ENCODE results near the gene NUDT22.
A peak's percentile ranks its signal among the peaks of the same experiment; 100 is the strongest.

The NUDT22 gene

DNA sequence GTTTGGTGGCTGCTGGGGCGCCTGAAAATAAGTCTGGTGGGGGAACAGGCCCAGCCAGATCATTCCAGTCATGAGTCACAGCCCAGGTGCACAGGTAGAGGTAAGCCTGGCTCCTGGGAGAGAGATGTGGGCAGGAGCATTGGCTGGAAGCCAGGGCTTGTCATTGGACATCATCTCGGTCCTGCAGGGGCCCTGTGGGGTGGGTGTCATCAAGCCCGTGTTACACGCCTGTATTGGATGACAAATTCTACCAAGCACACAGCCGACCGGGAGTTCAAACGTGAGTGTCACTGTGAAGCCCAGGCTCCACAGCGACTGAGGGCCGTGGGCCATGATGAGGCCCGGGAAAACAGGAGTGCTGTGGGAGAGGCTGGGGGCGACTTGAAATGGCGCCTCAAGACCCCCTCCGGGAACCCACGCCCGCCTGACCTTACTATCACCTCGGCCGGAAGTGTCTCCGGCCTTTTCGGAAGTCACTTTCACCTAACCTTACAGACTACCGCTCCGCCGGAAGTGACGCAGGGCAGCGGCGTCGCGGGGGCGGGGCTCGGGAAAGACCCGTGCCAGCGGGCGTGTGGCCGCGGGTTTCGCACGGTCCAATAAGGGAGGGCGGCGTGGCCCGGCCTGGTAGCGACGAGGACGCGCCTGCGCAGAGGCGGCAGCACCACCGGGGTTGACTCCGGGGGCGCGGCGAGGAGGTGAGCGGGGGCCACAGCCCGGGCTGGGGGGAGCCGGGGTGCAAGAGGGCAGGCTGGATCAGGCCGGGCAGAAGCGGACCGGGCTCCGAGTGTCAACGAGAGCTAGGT, 14.6 kb downstream of the NUDT22 start, which contains the start of gene FKBP2:
Gene FKBP2, plus strand, starts transcription at position 661 of the 806 bp plus-strand sequence. CDS start 1,293 bp downstream, outside the sequence.
- TF ChIP-seq, protein P1, sequence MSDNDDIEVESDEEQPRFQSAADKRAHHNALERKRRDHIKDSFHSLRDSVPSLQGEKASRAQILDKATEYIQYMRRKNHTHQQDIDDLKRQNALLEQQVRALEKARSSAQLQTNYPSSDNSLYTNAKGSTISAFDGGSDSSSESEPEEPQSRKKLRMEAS (IDR thresholded peaks at IDR 0.05), result peak; percentile 56
- TF ChIP-seq, protein P2, sequence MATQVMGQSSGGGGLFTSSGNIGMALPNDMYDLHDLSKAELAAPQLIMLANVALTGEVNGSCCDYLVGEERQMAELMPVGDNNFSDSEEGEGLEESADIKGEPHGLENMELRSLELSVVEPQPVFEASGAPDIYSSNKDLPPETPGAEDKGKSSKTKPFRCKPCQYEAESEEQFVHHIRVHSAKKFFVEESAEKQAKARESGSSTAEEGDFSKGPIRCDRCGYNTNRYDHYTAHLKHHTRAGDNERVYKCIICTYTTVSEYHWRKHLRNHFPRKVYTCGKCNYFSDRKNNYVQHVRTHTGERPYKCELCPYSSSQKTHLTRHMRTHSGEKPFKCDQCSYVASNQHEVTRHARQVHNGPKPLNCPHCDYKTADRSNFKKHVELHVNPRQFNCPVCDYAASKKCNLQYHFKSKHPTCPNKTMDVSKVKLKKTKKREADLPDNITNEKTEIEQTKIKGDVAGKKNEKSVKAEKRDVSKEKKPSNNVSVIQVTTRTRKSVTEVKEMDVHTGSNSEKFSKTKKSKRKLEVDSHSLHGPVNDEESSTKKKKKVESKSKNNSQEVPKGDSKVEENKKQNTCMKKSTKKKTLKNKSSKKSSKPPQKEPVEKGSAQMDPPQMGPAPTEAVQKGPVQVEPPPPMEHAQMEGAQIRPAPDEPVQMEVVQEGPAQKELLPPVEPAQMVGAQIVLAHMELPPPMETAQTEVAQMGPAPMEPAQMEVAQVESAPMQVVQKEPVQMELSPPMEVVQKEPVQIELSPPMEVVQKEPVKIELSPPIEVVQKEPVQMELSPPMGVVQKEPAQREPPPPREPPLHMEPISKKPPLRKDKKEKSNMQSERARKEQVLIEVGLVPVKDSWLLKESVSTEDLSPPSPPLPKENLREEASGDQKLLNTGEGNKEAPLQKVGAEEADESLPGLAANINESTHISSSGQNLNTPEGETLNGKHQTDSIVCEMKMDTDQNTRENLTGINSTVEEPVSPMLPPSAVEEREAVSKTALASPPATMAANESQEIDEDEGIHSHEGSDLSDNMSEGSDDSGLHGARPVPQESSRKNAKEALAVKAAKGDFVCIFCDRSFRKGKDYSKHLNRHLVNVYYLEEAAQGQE (IDR thresholded peaks at IDR 0.05; ENCODE audit: low read depth), result no peak
- TF ChIP-seq FOXM1 (IDR thresholded peaks at IDR 0.05; ENCODE audit: borderline replicate concordance, low read depth) (peak; percentile 91), TEAD4 (IDR thresholded peaks at IDR 0.05) (peak; percentile 17), NFIC (IDR thresholded peaks at IDR 0.05) (peak; percentile 83), ZBTB7A (IDR thresholded peaks at IDR 0.05; ENCODE audit: low read depth) (peak; percentile 76; the same call in 1 of the 2 replicates), YY1 (IDR thresholded peaks at IDR 0.05; ENCODE audit: low read depth) (no peak), TAF1 (IDR thresholded peaks at IDR 0.05; ENCODE audit: low read depth) (peak; percentile 88), CREB1 (IDR thresholded peaks at IDR 0.05; ENCODE audit: low read depth) (peak; percentile 87), EP300 (IDR thresholded peaks at IDR 0.05; ENCODE audit: borderline replicate concordance) (peak; percentile 50; the same call in 1 of the 2 replicates), EGR1 (IDR thresholded peaks at IDR 0.05) (peak; percentile 31; the same call in 1 of the 2 replicates), TCF12 (IDR thresholded peaks at IDR 0.05; ENCODE audit: low read depth) (peak; percentile 88), CEBPB (IDR thresholded peaks at IDR 0.05) (0 out of 2 replicates have a peak, but pooled peaks have one; percentile 22), RAD21 (IDR thresholded peaks at IDR 0.05; ENCODE audit: low read depth) (no peak)
- TF ChIP-seq, protein P3, sequence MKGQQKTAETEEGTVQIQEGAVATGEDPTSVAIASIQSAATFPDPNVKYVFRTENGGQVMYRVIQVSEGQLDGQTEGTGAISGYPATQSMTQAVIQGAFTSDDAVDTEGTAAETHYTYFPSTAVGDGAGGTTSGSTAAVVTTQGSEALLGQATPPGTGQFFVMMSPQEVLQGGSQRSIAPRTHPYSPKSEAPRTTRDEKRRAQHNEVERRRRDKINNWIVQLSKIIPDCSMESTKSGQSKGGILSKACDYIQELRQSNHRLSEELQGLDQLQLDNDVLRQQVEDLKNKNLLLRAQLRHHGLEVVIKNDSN (IDR thresholded peaks at IDR 0.05), result peak; percentile 41; the same call in 1 of the 2 replicates

DNA sequence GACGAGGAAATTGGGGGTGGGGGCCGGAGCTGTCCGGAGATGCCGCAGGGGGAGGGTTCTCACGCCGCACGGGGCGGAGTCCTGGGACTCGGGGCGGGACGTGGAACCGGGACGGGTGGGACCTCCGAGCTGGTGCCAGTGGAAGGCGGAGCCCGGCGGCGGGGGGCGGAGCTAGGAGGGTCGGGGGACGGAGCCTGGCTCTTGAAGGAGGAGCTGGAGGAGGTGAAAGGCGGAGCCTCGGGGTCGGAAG, 15.1 kb downstream of the NUDT22 start:
- TF ChIP-seq NFIC (IDR thresholded peaks at IDR 0.05) (no peak), EGR1 (IDR thresholded peaks at IDR 0.05) (no peak), CREB1 (IDR thresholded peaks at IDR 0.05; ENCODE audit: low read depth) (no peak), YY1 (IDR thresholded peaks at IDR 0.05; ENCODE audit: low read depth) (no peak), TAF1 (IDR thresholded peaks at IDR 0.05; ENCODE audit: low read depth) (no peak)

DNA sequence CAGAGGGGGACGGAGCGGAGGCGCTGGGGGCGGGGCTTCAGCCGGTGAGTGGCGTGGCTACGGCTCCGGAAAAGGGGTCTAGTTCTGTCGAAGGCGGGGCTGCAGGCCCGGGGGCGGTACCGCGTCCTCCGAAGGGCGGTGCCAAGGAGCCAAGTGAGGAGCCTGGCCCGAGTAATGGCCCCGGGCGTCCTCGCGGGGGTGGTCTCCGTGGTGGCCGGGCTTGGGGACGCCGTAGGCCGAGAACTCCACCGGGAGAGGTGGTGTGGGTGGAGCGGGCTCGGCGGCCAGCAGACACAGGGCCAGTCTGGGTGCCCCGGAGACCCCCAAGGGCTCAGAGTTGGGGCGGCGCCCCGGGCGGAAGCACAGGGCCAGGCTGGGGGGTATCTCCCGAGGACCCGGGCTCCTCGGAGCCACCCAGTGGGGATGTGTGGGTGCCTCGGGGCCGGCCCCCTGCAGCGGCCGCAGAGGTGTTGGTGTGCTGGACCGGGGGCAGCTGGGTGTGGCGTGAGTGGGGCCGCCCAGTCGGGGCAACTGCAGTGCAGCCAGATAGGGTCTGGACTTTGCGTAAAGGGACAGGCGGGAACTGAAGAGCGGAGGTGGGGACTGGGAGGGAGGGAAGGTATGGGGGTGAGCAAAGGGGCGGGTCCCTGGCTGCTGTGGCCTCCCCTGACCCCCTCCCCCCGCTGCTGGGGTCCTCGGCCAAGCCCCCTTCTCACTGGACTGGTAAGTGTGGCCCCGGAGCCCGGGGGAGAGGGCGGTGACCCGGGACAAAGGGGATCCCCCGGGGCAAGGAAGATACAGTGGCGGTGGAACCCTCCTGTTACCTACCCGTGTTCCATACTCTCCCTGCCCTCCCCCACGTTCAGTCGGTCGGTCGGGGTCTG, 15.7 kb downstream of the NUDT22 start:
- TF ChIP-seq TAF1 (IDR thresholded peaks at IDR 0.05; ENCODE audit: low read depth) (peak; percentile 65), YY1 (IDR thresholded peaks at IDR 0.05; ENCODE audit: low read depth) (peak; percentile 81), NFIC (IDR thresholded peaks at IDR 0.05) (no peak), EGR1 (IDR thresholded peaks at IDR 0.05) (peak; percentile 53), ZBTB7A (IDR thresholded peaks at IDR 0.05; ENCODE audit: low read depth) (peak; percentile 29; the same call in 1 of the 2 replicates)

DNA sequence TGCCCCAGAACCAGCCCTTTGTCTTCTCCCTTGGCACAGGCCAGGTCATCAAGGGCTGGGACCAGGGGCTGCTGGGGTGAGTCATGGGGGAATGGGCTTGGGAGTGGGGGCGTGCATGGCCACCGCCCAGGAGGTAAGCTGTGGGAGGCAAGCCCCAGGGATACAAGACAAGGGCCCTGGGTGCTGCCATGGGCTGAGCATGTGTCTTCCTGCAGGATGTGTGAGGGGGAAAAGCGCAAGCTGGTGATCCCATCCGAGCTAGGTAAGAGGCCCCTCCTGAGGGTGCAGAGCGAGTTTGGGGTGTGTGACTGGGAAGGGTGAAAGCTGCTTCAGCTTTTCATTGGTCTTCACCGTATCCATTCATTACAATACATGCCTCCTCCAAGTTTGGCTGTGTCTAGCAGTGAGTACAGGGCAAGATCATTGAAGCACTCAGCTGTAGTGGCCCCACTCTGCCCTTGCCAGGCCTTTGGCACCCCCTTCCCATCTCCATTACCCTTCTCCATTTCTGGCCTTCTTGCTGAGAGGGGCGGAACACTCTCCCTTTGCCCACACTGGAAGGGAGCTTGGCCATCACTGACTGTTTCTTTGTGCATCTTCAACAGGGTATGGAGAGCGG, 17.3 kb downstream of the NUDT22 start:
- TF ChIP-seq EP300 (IDR thresholded peaks at IDR 0.05; ENCODE audit: borderline replicate concordance) (no peak), CEBPB (IDR thresholded peaks at IDR 0.05) (no peak), TCF12 (IDR thresholded peaks at IDR 0.05; ENCODE audit: low read depth) (no peak), FOXM1 (IDR thresholded peaks at IDR 0.05; ENCODE audit: borderline replicate concordance, low read depth) (no peak), NFIC (IDR thresholded peaks at IDR 0.05) (no peak), RAD21 (IDR thresholded peaks at IDR 0.05; ENCODE audit: low read depth) (no peak), TAF1 (IDR thresholded peaks at IDR 0.05; ENCODE audit: low read depth) (no peak), YY1 (IDR thresholded peaks at IDR 0.05; ENCODE audit: low read depth) (no peak), TEAD4 (IDR thresholded peaks at IDR 0.05) (no peak), ZBTB7A (IDR thresholded peaks at IDR 0.05; ENCODE audit: low read depth) (no peak), CREB1 (IDR thresholded peaks at IDR 0.05; ENCODE audit: low read depth) (no peak), EGR1 (IDR thresholded peaks at IDR 0.05) (no peak)
- TF ChIP-seq, protein P1 (IDR thresholded peaks at IDR 0.05), result no peak
- TF ChIP-seq, protein P3 (IDR thresholded peaks at IDR 0.05), result no peak
- TF ChIP-seq, protein P2 (IDR thresholded peaks at IDR 0.05; ENCODE audit: low read depth), result no peak
